SJSA1 (cell line): Measurements from ENCODE around the gene DTX3. TPM values are rescaled to one million over a fixed set of nuclear protein-coding genes. Genes with fewer than 3 reads are reported as not detected.
"Not testable (repeated sequence)": the region's sequence is repeated elsewhere in the genome, so short reads cannot be mapped to it uniquely, and the experiment has no call there.

ENCODE experiments used
- DNase-seq, 2 experiments: peaks; one replicate each; pipeline ENCODE4 v3.0.0-alpha.2; 2015 to 2020; ENCODE audit warnings: low spot score in 2 of 2, low read depth in 1 of 2
- H3K27ac ChIP-seq: fragments of 250-450 bp; sonication (Bioruptor Pico); 2 replicates; pipeline ENCODE4 v1.5.1; 2020; ENCODE audit warnings: mild to moderate bottlenecking, moderate library complexity
- H3K27me3 ChIP-seq: fragments of 250-450 bp; sonication (Bioruptor Pico); replicated peaks from 2 replicates; pipeline ENCODE4 v1.5.1; 2020; ENCODE audit warnings: mild to moderate bottlenecking, moderate library complexity
- H3K36me3 ChIP-seq: fragments of 250-450 bp; sonication (Bioruptor Pico); 2 replicates; pipeline ENCODE4 v1.5.1; 2020; ENCODE audit warnings: mild to moderate bottlenecking
- H3K4me1 ChIP-seq: fragments of 250-450 bp; sonication (Bioruptor Pico); replicated peaks from 2 replicates; pipeline ENCODE4 v1.6.1; 2021; ENCODE audit warnings: mild to moderate bottlenecking
- H3K4me3 ChIP-seq: fragments of 250-450 bp; sonication (Bioruptor Pico); 2 replicates; pipeline ENCODE4 v1.5.1; 2020; ENCODE audit warnings: mild to moderate bottlenecking
- H3K9me3 ChIP-seq: fragments of 250-450 bp; sonication (Bioruptor Pico); replicated peaks from 2 replicates; pipeline ENCODE4 v1.5.1; 2020; ENCODE audit warnings: mild to moderate bottlenecking
- total RNA-seq: library from RNA; depleted of rRNA; stranded (reverse); fragments of >200 nt; shearing (Covaris generic); gene quantifications from 2 replicates; pipeline ENCODE4 v1.2.3, GENCODE V29; 2014

Gene DTX3
- total RNA-seq, 1 experiment from 2014 or later: 286 TPM

- Histone ChIP-seq H3K9me3 (no peaks in the 10 kb centered on the region), H3K4me3 (no peak overlapping the region), H3K36me3 (peaks cover 43% of the 10 kb centered on the region), H3K4me1 (peaks cover 21% of the 10 kb centered on the region), H3K27me3 (0 out of 2 replicates have a peak, but pooled peaks cover 2% of the 10 kb centered on the region), H3K27ac (no peak overlapping the region)
- DNase-seq: peak in 1 of 2 experiments; percentile 76
Observed at GRCh38 chr12:57614178-57614947, 9.7 kb downstream of the DTX3 start.

GRCh38 chr12:57614948-57615500 is 10.4 kb downstream of the DTX3 start:
- Histone ChIP-seq H3K4me3 (no peak overlapping the region), H3K27me3 (peaks cover 3% of the 10 kb centered on the region), H3K4me1 (peaks cover 21% of the 10 kb centered on the region), H3K36me3 (peaks cover 42% of the 10 kb centered on the region), H3K27ac (no peak overlapping the region), H3K9me3 (no peaks in the 10 kb centered on the region)
- no peak for DNase-seq

- peaks cover 42% of the 10 kb centered on the region for H3K36me3 ChIP-seq
- DNase-seq: peak in 1 of 2 experiments; percentile 74
Observed at GRCh38 chr12:57615637-57616036, 11.0 kb downstream of the DTX3 start.

GRCh38 chr12:57616383-57617101 is 11.9 kb downstream of the DTX3 start:
- Histone ChIP-seq H3K36me3 (peaks cover 40% of the 10 kb centered on the region), H3K9me3 (peaks cover 9% of the 10 kb centered on the region), H3K27me3 (peaks cover 18% of the 10 kb centered on the region), H3K4me1 (peaks cover 22% of the 10 kb centered on the region), H3K27ac (no peak overlapping the region), H3K4me3 (no peak overlapping the region)
- peak; percentile 82 for DNase-seq

More at GRCh38 chr12:57615637-57616036, 11.0 kb downstream of the DTX3 start:
- H3K9me3 ChIP-seq: peaks cover under 1% of the 10 kb centered on the region; the same call in 1 of the 2 replicates
- peaks cover 21% of the 10 kb centered on the region for H3K4me1 ChIP-seq
- no peak overlapping the region for H3K4me3 ChIP-seq
- no peak overlapping the region for H3K27ac ChIP-seq
- peaks cover 9% of the 10 kb centered on the region for H3K27me3 ChIP-seq

GRCh38 chr12:57617942-57618341 is 13.3 kb downstream of the DTX3 start:
- DNase-seq: no peak
- peaks cover 30% of the 10 kb centered on the region for H3K27me3 ChIP-seq
- H3K4me1 ChIP-seq: peaks cover 24% of the 10 kb centered on the region

GRCh38 chr12:57618431-57618830 is 13.8 kb downstream of the DTX3 start:
- Histone ChIP-seq H3K36me3 (peaks cover 33% of the 10 kb centered on the region), H3K9me3 (peaks cover 11% of the 10 kb centered on the region), H3K4me1 (peaks cover 24% of the 10 kb centered on the region), H3K27me3 (peaks cover 35% of the 10 kb centered on the region)
- not testable (repeated sequence) for H3K27ac ChIP-seq, H3K4me3 ChIP-seq
- DNase-seq: peak in 1 of 2 experiments; percentile 85

More at GRCh38 chr12:57617942-57618341, 13.3 kb downstream of the DTX3 start:
- Histone ChIP-seq H3K4me3 (no peak overlapping the region), H3K36me3 (peaks cover 38% of the 10 kb centered on the region), H3K9me3 (peaks cover 11% of the 10 kb centered on the region), H3K27ac (no peak overlapping the region)

GRCh38 chr12:57618966-57619433 is 14.4 kb downstream of the DTX3 start:
- Histone ChIP-seq H3K4me3 (no peak overlapping the region), H3K27me3 (peaks cover 41% of the 10 kb centered on the region), H3K27ac (no peak overlapping the region), H3K4me1 (peaks cover 21% of the 10 kb centered on the region), H3K36me3 (peaks cover 27% of the 10 kb centered on the region), H3K9me3 (peaks cover 11% of the 10 kb centered on the region)
- DNase-seq: peak in 1 of 2 experiments; percentile 78

GRCh38 chr12:57619434-57620244 is 15.0 kb downstream of the DTX3 start:
- H3K27ac ChIP-seq: no peak overlapping the region
- peak in 1 of 2 experiments; percentile 97 for DNase-seq
- H3K27me3 ChIP-seq: peaks cover 46% of the 10 kb centered on the region
- peaks cover 19% of the 10 kb centered on the region for H3K4me1 ChIP-seq
- no peak overlapping the region for H3K4me3 ChIP-seq
- H3K36me3 ChIP-seq: peaks cover 21% of the 10 kb centered on the region
- H3K9me3 ChIP-seq: peaks cover 11% of the 10 kb centered on the region

GRCh38 chr12:57620245-57620935 is 15.8 kb downstream of the DTX3 start:
- no peak overlapping the region for H3K27ac ChIP-seq
- peaks cover 15% of the 10 kb centered on the region for H3K36me3 ChIP-seq
- peaks cover 11% of the 10 kb centered on the region for H3K9me3 ChIP-seq
- peaks cover 19% of the 10 kb centered on the region for H3K4me1 ChIP-seq
- H3K4me3 ChIP-seq: no peak overlapping the region
- DNase-seq: peak in 1 of 2 experiments; percentile 79
- peaks cover 46% of the 10 kb centered on the region for H3K27me3 ChIP-seq

- Histone ChIP-seq H3K27ac (no peak overlapping the region), H3K4me1 (peaks cover 19% of the 10 kb centered on the region), H3K4me3 (peak overlapping the region; percentile 26), H3K36me3 (peaks cover 13% of the 10 kb centered on the region), H3K9me3 (peaks cover 11% of the 10 kb centered on the region), H3K27me3 (peaks cover 46% of the 10 kb centered on the region)
- DNase-seq: peak in 1 of 2 experiments; percentile 98
Observed at GRCh38 chr12:57620936-57621496, 16.4 kb downstream of the DTX3 start.

- H3K27ac ChIP-seq: no peak overlapping the region
- H3K4me3 ChIP-seq: peak overlapping the region; percentile 26
- H3K9me3 ChIP-seq: peaks cover 11% of the 10 kb centered on the region
- H3K27me3 ChIP-seq: peaks cover 46% of the 10 kb centered on the region
- peaks cover 17% of the 10 kb centered on the region for H3K4me1 ChIP-seq
- peaks cover 13% of the 10 kb centered on the region for H3K36me3 ChIP-seq
- DNase-seq: peak in 1 of 2 experiments; percentile 100
Observed at GRCh38 chr12:57621497-57622292, 17.1 kb downstream of the DTX3 start.
